CD14-positive monocyte (primary cell): ENCODE data around the gene PAXX. TPM values are rescaled to one million over a fixed set of nuclear protein-coding genes. Genes with fewer than 3 reads are reported as not detected.

Source experiments
- DNase-seq, 3 donors: peaks; one replicate each; pipeline ENCODE4 v3.0.0-alpha.2; 2011 to 2022
- H2AFZ ChIP-seq: 2 replicates; pipeline ENCODE4 v1.6.0; 2012; ENCODE audit warnings: mild to moderate bottlenecking, low read depth, low read length, inconsistent platforms; ENCODE audit not compliant: insufficient read depth, poor library complexity, severe bottlenecking
- H3K27ac ChIP-seq, 2 donors: 1 replicate in 1 of 2; 2 replicates in 1 of 2; pipeline ENCODE4 v1.5.1; 2012 to 2013; ENCODE audit warnings: low read length in 2 of 2, control low read depth in 1 of 2, inconsistent platforms in 1 of 2, low read depth in 1 of 2, mild to moderate bottlenecking in 1 of 2
- H3K27me3 ChIP-seq, 2 donors: one replicate each; pipeline versions ENCODE4 v1.6.0 to v1.6.1; 2011 to 2013; ENCODE audit warnings: low read length in 2 of 2; ENCODE audit not compliant: control insufficient read depth in 2 of 2, insufficient read depth in 2 of 2
- H3K36me3 ChIP-seq, 2 donors: replicated peaks in 1 of 2; 1 replicate in 1 of 2; 2 replicates in 1 of 2; pipeline versions ENCODE4 v1.5.1 to v1.6.1; 2012 to 2013; ENCODE audit warnings: low read length in 2 of 2, control low read depth in 1 of 2, inconsistent platforms in 1 of 2, mild to moderate bottlenecking in 1 of 2; ENCODE audit not compliant: insufficient read depth in 2 of 2, control insufficient read depth in 1 of 2
- H3K4me1 ChIP-seq, 2 donors: 1 replicate in 1 of 2; 2 replicates in 1 of 2; pipeline versions ENCODE4 v1.5.1 to v1.6.1; 2012 to 2013; ENCODE audit warnings: low read length in 2 of 2, control low read depth in 1 of 2, inconsistent platforms in 1 of 2, mild to moderate bottlenecking in 1 of 2, moderate library complexity in 1 of 2; ENCODE audit not compliant: insufficient read depth in 2 of 2, control insufficient read depth in 1 of 2
- H3K4me2 ChIP-seq: replicated peaks from 2 replicates; pipeline ENCODE3; 2012; ENCODE audit warnings: low read length, moderate library complexity, mild to moderate bottlenecking; ENCODE audit not compliant: poor library complexity, severe bottlenecking; ENCODE audit errors: extremely low read depth
- H3K4me3 ChIP-seq, 3 experiments: fragments of 200-600 bp in 1 of 3; sonication (generic) in 1 of 3; replicated peaks in 1 of 3; 1 replicate in 2 of 3; 2 replicates in 1 of 3; pipeline ENCODE4 v1.5.1; 2011 to 2013; ENCODE audit warnings: low read length in 3 of 3, mild to moderate bottlenecking in 3 of 3, control low read depth in 2 of 3, low read depth in 2 of 3, inconsistent platforms in 1 of 3, moderate library complexity in 1 of 3
- H3K79me2 ChIP-seq: 2 replicates; pipeline ENCODE4 v1.6.0; 2012; ENCODE audit warnings: mild to moderate bottlenecking, control low read depth, inconsistent platforms, low read length, moderate library complexity; ENCODE audit not compliant: insufficient read depth
- H3K9ac ChIP-seq: 2 replicates; pipeline ENCODE4 v1.6.0; 2017; ENCODE audit warnings: low read length, mild to moderate bottlenecking; ENCODE audit not compliant: insufficient read depth, poor library complexity, severe bottlenecking
- H3K9me3 ChIP-seq, 2 donors: replicated peaks in 1 of 2; 1 replicate in 1 of 2; 2 replicates in 1 of 2; pipeline versions ENCODE4 v1.5.1 to v1.6.1; 2012 to 2013; ENCODE audit warnings: low read length in 2 of 2, control low read depth in 1 of 2; ENCODE audit not compliant: control insufficient read depth in 1 of 2, insufficient read depth in 1 of 2
- H4K20me1 ChIP-seq: 2 replicates; pipeline ENCODE4 v1.6.0; 2012; ENCODE audit warnings: mild to moderate bottlenecking, low read length, control low read depth, moderate library complexity; ENCODE audit not compliant: insufficient read depth
- H3K27ac Mint-ChIP-seq, 7 donors: one replicate each; pipeline ENCODE4 v1.8.0; 2020; ENCODE audit warnings: mild to moderate bottlenecking in 7 of 7, mixed read lengths in 7 of 7, moderate library complexity in 6 of 7, inconsistent platforms in 2 of 7
- H3K27me3 Mint-ChIP-seq, 3 donors: one replicate each; pipeline ENCODE4 v1.8.0; 2021 to 2022; ENCODE audit warnings: low read depth in 3 of 3, mild to moderate bottlenecking in 3 of 3, mixed read lengths in 3 of 3, moderate library complexity in 3 of 3, inconsistent platforms in 1 of 3
- H3K36me3 Mint-ChIP-seq, 2 donors: one replicate each; pipeline ENCODE4 v1.8.0; 2020; ENCODE audit warnings: mixed read lengths in 2 of 2, inconsistent platforms in 1 of 2, mild to moderate bottlenecking in 1 of 2
- H3K4me1 Mint-ChIP-seq: one replicate; pipeline ENCODE4 v1.8.0; 2020; ENCODE audit warnings: mild to moderate bottlenecking, mixed read lengths
- H3K4me3 Mint-ChIP-seq, 2 donors: one replicate each; pipeline ENCODE4 v1.8.0; 2020; ENCODE audit warnings: mild to moderate bottlenecking in 2 of 2, mixed read lengths in 2 of 2, moderate library complexity in 1 of 2
- H3K9me3 Mint-ChIP-seq, 7 donors: one replicate each; pipeline ENCODE4 v1.8.0; 2020 to 2022; ENCODE audit warnings: mixed read lengths in 7 of 7, mild to moderate bottlenecking in 6 of 7, moderate library complexity in 6 of 7, inconsistent platforms in 2 of 7
- CTCF ChIP-seq: fragments of 200-600 bp; IDR thresholded peaks from one replicate; pipeline ENCODE4 v1.8.0; 2022; ENCODE audit warnings: antibody characterized with exemption, mild to moderate bottlenecking
- WGBS: methylation state at CpG from one replicate; pipeline ENCODE4 v1.1.5; 2013; ENCODE audit warnings: missing lambda C conversion rate; ENCODE audit not compliant: insufficient coverage; 5-methylcytosine and 5-hydroxymethylcytosine counted together
- intact Hi-C, 2 donors: fragments of 100-400 bp; cut with micrococcal nuclease; formaldehyde crosslinking; loops; one replicate each; pipeline versions ENCODE4 v1.15.0 to v1.15.1; 2023
- polyA plus RNA-seq, 3 donors: library from polyadenylated mRNA; depleted of rRNA in 1 of 3; unstranded in 2 of 3; stranded (reverse) in 1 of 3; fragments of 300-500 nt in 2 of 3; fragments of >200 nt in 1 of 3; fragmentation: Illumina TruSeq in 2 of 3; gene quantifications; 1 replicate in 2 of 3; 2 replicates in 1 of 3; pipeline ENCODE4 v1.2.3, GENCODE V29; 2012 to 2021

Gene PAXX
- polyA plus RNA-seq, 3 donors: 35.3 to 92.9 (median 40.7) TPM

GRCh38 chr9:137000177-137000930 lies 8.1 kb downstream of the PAXX start:
- peak overlapping the region; percentile 70 for H3K4me2 ChIP-seq
- H4K20me1 ChIP-seq: peaks cover 6% of the 10 kb centered on the region
- H3K9me3 ChIP-seq: peaks cover 0 to 9% of the 10 kb centered on the region in 2 donors
- Mint-ChIP-seq H3K27me3 (peaks cover 19 to 33% (median 26%) of the 10 kb centered on the region in 3 donors), H3K4me1 (peaks cover 57% of the 10 kb centered on the region), H3K9me3 (peaks cover 3 to 10% (median 7%) of the 10 kb centered on the region in 7 donors), H3K27ac (peak overlapping the region; percentile 90 to 97 (median 95)), H3K4me3 (peak overlapping the region; percentile 70 to 83), H3K36me3 (peaks cover 0 to 2% of the 10 kb centered on the region in 2 donors)
- H2AFZ ChIP-seq: peak overlapping the region; percentile 63
- peak; percentile 56 to 74 (median 58) for DNase-seq
- intact Hi-C loops: no loop called here
- no peaks in the 10 kb centered on the region for H3K36me3 ChIP-seq
- no peaks in the 10 kb centered on the region for H3K79me2 ChIP-seq
- H3K4me3 ChIP-seq: peak overlapping the region in 1 of 3 experiments; percentile 59
- peaks cover 0 to 27% of the 10 kb centered on the region in 2 donors for H3K27me3 ChIP-seq
- 17% methylated on average over 6 of the region's 10 CpGs for WGBS
- no peak overlapping the region for H3K9ac ChIP-seq
- no peak for TF ChIP-seq CTCF
- H3K4me1 ChIP-seq: peaks cover 64 to 69% of the 10 kb centered on the region in 2 donors
- peak overlapping the region; percentile 62 to 83 for H3K27ac ChIP-seq

GRCh38 chr9:137001857-137002645 lies 9.8 kb downstream of the PAXX start:
- H2AFZ ChIP-seq: no peak overlapping the region
- H3K27me3 ChIP-seq: peaks cover 0 to 10% of the 10 kb centered on the region in 2 donors
- H4K20me1 ChIP-seq: no peaks in the 10 kb centered on the region
- H3K4me2 ChIP-seq: no peak overlapping the region
- H3K27me3 Mint-ChIP-seq: peaks cover 13 to 21% (median 14%) of the 10 kb centered on the region in 3 donors
- no peak overlapping the region for H3K27ac ChIP-seq
- H3K9me3 ChIP-seq: peaks cover 0 to 10% of the 10 kb centered on the region in 2 donors
- peak overlapping the region in 1 of 7 donors; percentile 18 for H3K27ac Mint-ChIP-seq
- TF ChIP-seq CTCF: no peak
- peaks cover 51 to 52% of the 10 kb centered on the region in 2 donors for H3K4me1 ChIP-seq
- intact Hi-C loops: no loop called here
- no peak for DNase-seq
- H3K36me3 Mint-ChIP-seq: peaks cover 0 to 2% of the 10 kb centered on the region in 2 donors
- peaks cover 49% of the 10 kb centered on the region for H3K4me1 Mint-ChIP-seq
- no peaks in the 10 kb centered on the region for H3K36me3 ChIP-seq
- no peak overlapping the region for H3K4me3 Mint-ChIP-seq
- no peaks in the 10 kb centered on the region for H3K79me2 ChIP-seq
- H3K9me3 Mint-ChIP-seq: peaks cover 4 to 16% (median 8%) of the 10 kb centered on the region in 7 donors
- no peak overlapping the region for H3K4me3 ChIP-seq
- no peak overlapping the region for H3K9ac ChIP-seq
- WGBS: 87% methylated on average over 16 of the region's 20 CpGs
